GM18499 (cell line): ENCODE results near the gene MAN2A1.
"Not testable (repeated sequence)": the region's sequence is repeated elsewhere in the genome, so short reads cannot be mapped to it uniquely, and the experiment has no call there.

Experiments used
- ATAC-seq: cut with Tn5 transposase; IDR thresholded peaks from one replicate; pipeline ENCODE4 v1.9.1; 2021; ENCODE audit warnings: moderate number of reproducible peaks; ENCODE audit not compliant: insufficient read depth, unreplicated experiment

Gene MAN2A1

GRCh38 chr5:109748546-109748945 lies 58.8 kb downstream of the MAN2A1 start:
- ATAC-seq = no peak

GRCh38 chr5:109750463-109750862 lies 60.7 kb downstream of the MAN2A1 start:
- ATAC-seq = no peak

GRCh38 chr5:109753279-109753678 lies 63.6 kb downstream of the MAN2A1 start:
- ATAC-seq = no peak

GRCh38 chr5:109754319-109754718 lies 64.6 kb downstream of the MAN2A1 start:
- ATAC-seq = no peak

GRCh38 chr5:109755761-109756160 lies 66.0 kb downstream of the MAN2A1 start:
- no peak for ATAC-seq

GRCh38 chr5:109756543-109757185 lies 66.9 kb downstream of the MAN2A1 start:
- no peak for ATAC-seq

GRCh38 chr5:109757490-109757889 lies 67.8 kb downstream of the MAN2A1 start:
- ATAC-seq = no peak

- no peak for ATAC-seq
Measured at GRCh38 chr5:109759306-109759705, 69.6 kb downstream of the MAN2A1 start.

- not testable (repeated sequence) for ATAC-seq
Measured at GRCh38 chr5:109760130-109760529, 70.4 kb downstream of the MAN2A1 start.

- ATAC-seq = no peak
Measured at GRCh38 chr5:109762821-109763220, 73.1 kb downstream of the MAN2A1 start.

GRCh38 chr5:109767184-109767995 lies 77.7 kb downstream of the MAN2A1 start:
- ATAC-seq = no peak

GRCh38 chr5:109767997-109768396 lies 78.3 kb downstream of the MAN2A1 start:
- no peak for ATAC-seq

- ATAC-seq = no peak
Measured at GRCh38 chr5:109769597-109770291, 80.0 kb downstream of the MAN2A1 start.

GRCh38 chr5:109775130-109775529 lies 85.4 kb downstream of the MAN2A1 start:
- no peak for ATAC-seq

- ATAC-seq = no peak
Measured at GRCh38 chr5:109779036-109779735, 89.5 kb downstream of the MAN2A1 start.

GRCh38 chr5:109784687-109785086 lies 95.0 kb downstream of the MAN2A1 start:
- ATAC-seq = no peak

- peak; percentile 61 for ATAC-seq
Measured at GRCh38 chr5:109786206-109786855, 96.6 kb downstream of the MAN2A1 start.

GRCh38 chr5:109788596-109788995 lies 98.9 kb downstream of the MAN2A1 start:
- ATAC-seq = peak; percentile 95

GRCh38 chr5:109792613-109793012 lies 102.9 kb downstream of the MAN2A1 start:
- no peak for ATAC-seq

- no peak for ATAC-seq
Measured at GRCh38 chr5:109803854-109804253, 114.1 kb downstream of the MAN2A1 start.
